CD4-positive, alpha-beta T cell treated with Interleukin-15 for 4 hours (primary cell): ENCODE results near the gene MAMSTR.
"Not testable (repeated sequence)": the region's sequence is repeated elsewhere in the genome, so short reads cannot be mapped to it uniquely, and the experiment has no call there.

Experiments
- DNase-seq: peaks from one replicate; pipeline ENCODE4 v3.0.0-alpha.2; 2020; ENCODE audit warnings: low spot score

MAMSTR gene

DNA sequence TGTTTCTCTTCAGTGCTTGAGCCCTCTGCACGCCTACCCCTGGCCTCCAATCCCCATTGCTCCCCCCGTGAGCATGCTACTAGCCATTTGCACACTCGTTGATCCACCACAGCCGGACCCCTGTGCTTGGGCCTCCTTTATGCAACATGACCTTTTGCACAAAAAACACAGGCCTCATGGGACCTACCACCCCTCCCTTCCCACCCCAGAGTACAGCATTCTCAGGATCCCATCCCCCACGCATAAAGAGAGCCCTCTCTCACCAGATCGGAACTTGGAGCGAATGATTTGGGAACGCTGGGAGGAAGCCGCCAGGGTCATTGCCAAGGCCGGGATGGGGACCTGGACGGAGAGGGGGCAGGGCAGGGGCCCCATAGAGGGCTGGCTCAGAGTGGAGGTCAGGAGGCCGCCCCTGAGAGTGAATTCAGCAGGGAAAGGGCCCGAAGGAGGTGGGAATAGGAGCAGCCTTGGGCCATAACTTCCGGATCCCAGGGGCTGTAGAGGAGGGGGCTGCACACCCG is 754 bp downstream of the MAMSTR start:
- no peak for DNase-seq

DNA sequence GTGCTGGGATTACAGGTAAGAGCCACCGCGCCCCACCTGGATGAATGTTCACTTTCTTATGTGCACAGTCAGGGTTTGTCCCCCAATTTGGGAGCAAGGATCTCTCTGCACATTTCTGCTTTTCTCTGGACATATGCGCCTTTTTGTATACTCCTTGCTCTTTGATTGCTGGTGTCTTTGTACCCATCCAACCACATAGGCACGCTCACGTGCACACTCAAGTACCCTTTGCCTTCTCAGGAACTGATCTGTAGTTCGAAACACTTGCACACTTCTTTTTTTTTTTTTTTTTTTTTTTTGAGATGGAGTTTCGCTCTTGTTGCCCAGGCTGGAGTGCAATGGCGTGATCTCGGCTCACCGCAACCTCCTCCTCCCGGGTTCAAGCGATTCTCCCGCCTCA is 1.4 kb downstream of the MAMSTR start:
- not testable (repeated sequence) for DNase-seq

DNA sequence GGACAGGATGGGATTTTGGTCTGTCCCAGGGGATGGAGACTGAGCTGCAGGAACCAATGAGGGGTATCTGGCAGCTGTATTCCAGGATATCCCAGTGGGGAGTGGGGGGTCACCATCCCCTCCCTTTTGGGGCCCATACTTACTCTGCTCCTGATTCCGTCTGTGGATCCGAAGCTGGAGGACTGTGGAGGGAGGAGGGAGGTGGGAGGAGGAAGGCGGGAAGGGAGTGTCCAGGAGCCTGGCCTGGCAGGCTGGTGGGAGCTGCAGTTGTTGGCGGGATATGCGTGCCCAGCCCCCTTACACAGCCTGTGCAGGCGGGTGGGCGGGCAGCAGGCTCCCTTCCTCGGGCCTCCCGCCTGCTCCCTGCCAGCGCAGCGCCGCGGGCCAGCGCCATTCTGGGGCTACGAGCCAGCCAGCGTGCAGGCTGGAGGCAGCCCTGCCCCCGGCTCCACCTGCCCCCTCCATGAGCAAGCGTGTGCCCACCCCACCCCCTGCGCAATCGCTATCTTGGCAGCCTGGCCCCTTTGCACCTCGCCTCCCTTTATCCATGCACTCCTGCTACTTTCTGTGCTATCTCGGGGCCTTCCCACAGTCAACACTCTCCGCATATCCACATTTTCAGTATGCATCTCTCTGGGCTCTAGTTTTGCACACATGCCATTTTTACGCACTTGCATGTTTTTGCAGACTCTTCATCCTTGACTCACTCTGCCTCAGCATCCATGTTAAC is 2.8 kb downstream of the MAMSTR start:
- no peak for DNase-seq

DNA sequence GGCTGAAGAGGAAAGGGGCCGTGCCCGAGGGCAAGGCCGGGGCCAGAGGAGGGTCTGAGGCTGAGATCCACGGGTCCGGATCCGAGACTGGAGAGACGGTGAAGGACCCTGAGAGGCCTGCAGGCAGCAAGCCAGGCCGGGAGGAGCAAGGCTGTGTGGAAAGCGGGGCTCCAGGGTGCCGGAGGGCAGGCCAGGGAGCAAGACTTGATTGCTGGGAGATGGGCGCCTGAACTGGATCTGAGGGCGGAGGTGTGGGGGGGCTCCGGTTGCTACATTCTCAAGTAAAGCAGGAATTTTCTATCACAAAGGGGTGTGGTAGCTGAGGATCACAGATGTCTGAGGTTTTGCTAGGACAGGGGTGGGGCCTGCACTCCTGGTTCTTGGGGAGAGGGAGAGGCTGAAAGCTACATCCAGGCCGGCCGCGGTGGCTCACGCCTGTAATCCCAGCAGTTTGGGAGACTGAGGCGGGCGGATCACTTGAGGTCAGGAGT is 3.8 kb downstream of the MAMSTR start:
- no peak for DNase-seq

DNA sequence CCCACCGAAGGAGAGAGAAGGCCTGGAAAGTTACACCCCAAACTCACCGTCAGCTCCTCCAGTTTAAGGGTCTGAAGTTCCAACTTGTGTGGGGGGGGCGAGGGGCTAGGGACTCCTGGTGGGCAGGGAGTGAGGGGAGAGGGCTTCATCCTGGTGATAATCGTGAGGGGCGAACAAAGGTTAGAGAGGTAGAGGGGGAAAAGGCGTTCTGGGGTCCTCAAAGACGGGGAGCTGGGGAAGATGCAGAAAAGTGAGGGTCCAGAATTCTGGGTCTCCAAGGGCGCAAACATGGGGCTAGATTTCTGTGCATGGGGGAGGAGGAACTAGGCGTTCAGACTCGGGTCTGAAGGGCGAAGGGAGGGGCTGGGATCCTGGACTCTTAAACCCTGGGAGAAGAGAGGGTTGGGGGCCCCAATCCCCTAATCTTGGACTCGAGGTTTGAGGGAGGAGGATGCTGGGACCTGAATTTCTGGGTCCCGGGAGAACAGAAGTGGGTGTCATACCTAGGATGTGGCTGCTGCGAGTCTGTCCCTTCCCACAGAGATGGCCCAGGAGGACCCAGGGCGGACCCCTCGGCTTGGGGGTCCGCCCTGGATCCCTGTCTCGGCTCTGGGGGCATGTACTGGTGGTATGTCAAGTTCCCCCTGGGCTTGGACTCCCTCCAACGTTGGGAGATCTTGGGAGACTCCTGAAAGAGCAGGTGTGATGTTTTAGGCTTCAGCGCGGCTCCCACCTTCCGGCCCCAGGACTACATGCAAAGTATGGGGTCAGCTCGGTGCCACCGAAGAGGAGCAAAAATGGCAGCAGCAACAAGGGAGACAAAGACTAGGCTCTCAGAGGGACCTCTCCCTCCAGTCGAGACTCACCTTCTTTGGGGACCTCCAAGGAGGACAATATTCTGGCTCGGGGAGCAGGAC is 4.5 kb downstream of the MAMSTR start:
- DNase-seq: no peak

DNA sequence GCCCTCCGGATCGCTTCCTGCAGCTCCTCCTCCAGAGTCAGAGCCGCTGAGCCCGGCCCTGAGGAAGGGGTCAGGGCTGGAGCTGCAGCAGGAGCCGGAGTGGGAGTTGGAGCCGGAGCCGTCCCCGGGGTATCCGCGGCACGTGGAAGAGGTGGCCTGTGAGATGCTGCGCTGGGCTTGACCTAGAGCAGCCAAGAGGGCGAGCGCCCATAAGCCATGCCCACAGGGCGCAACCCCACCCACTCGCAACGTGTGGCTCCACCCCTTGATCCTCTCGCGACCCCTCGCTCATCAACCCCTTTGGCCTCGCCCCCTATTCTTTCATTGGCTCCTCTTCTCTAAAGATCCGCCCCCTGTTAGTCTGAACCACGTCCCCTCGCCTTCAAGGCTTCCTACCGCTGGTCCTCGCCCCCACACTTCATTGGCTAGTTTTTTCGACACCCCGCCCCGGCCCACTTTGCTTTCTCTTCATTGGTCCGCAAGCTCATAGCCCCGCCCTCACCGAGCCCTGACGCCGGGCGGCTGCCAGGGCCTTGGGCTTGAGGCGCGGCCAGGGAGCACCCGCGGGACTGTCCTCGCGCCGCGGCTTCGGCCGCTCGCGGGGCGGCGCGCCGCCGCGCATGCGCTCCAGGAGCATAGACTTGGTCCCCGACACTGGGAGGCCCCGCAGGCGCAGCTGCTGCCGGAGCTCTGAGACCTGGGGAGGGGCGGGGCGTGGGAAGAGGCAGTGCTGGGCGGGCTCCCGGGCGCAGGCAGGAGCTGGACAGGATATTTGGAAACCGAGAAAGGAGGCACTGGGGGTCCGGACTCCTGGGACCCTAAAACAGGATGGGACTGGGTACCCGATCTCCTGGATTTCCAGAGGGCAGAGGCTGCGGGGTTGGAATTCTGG is 5.4 kb downstream of the MAMSTR start:
- DNase-seq: peak; percentile 98

DNA sequence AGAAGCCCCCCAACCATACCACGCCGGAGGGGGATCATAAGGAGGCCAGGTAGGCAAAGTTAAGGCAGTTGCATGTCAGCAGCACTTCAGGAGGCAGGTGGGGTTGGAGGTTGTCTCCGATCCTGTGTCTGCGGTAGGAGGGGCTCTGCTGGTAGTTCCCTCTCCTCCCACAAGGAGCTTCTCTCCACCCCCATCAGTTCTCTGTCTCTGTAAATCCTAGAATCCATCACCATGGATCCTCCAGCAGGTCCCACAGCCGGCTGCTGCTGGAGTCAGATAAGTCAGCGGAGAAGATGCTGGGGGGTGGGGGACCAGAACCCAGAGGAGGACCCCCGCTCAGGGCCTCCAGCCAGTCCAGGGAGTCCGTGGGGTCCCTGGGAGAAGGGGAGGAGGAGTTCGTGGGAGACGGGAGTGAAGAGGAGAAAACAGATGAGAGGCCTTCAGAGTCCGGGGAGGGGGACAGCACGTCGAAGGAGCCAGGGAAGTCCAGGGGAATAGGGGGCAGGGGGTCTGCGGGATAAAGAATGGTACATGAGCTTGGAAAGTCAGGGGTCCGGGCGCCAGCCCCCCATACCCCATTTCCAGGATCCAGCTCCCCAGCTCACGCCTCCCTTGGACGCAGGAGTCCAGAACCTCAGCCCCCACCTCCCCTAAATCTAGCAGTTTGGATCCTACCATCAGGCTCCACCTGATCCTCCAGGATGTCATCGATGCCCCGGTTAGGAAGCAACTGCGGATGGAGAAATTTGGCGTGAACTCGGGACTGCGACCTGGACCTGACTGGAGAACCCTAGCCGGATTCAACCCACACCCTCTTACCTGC is 6.3 kb downstream of the MAMSTR start:
- DNase-seq: no peak

DNA sequence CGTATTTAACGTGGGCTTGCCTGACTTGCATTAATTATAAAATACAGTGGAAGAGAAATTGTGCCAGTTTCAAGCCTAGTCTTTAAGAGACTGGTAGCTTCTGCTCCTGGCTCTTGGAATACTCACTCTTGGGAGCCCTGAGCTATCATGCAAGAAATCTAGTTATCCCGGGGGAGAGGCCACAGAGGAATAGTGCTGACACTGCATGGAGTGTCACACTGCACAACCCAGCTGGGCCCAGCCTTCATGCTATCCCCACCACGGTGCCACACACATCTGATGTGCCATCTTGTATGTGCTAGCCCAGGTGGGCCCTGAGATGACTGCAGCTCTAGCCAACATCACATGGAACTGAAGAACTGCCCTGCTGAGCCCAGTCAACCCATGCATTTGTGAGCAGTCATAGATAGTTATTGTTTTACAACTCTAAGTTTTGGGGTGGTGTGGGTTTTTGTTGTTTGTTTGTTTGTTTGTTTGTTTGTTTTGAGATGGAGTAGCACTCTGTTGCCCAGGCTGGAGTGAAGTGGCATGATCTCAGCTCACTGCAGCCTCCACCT is 8.3 kb downstream of the MAMSTR start:
- no peak for DNase-seq

DNA sequence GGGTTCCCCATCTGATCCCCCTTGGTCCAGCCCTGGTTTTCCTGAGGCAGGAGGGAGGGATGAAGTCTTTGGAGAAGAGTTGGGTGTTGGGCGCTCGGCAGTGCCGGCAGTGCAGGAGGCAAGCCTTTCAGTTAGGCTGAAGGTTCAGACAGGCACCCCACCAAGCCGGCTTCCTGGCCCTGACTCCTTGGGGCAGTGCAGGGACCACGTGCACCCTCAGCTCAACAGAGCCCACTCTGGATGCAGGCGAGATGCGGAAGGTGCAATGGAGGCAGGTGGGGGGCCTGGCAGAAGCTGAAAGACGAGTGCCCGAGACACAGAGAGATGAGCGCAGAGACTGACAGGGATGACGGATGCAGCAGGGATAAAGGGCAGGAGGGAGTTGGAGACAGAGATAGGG is 11.1 kb downstream of the MAMSTR start:
- no peak for DNase-seq

DNA sequence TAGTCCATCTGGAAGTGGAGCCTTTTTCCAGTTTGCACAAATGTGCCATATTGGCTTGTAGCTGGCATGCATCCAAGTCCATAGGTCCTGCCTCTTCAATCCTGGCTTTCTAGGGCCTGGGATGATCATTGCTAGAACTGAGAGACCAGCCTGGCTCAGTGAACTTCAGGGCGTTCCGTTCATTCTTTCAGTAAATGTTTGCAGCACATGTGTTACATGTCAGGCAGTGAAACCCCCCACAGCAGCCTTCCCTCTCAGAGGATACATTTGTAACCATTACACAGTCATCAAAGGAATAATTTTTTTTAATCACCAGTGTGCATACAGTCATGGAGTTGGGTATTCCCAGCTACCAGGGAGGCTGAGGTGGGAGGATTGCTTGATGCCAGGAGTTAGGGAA is 14.1 kb downstream of the MAMSTR start:
- no peak for DNase-seq

DNA sequence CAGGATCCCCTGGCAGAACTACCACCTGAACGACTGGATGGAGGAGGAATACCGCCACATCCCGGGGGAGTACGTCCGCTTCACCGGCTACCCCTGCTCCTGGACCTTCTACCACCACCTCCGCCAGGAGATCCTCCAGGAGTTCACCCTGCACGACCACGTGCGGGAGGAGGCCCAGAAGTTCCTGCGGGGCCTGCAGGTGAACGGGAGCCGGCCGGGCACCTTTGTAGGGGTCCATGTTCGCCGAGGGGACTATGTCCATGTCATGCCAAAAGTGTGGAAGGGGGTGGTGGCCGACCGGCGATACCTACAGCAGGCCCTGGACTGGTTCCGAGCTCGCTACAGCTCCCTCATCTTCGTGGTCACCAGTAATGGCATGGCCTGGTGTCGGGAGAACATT is 16.2 kb downstream of the MAMSTR start:
- no peak for DNase-seq

DNA sequence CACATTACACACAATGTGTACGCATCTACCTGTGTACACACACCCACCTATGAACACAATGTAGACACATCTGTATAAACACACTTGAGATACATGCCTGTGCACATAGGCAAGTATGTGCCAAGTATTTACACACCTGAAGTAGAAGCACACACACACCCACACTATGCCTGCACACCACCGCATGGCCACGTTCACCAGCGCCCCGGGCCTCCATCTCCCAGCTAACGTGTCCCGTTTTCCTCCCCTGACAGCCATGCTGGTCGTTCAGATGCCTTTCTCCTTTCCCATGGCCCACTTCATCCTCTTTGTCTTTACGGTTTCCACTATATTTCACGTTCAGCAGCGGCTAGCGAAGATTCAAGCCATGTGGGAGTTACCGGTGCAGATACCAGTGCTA is 16.8 kb downstream of the MAMSTR start:
- no peak for DNase-seq

DNA sequence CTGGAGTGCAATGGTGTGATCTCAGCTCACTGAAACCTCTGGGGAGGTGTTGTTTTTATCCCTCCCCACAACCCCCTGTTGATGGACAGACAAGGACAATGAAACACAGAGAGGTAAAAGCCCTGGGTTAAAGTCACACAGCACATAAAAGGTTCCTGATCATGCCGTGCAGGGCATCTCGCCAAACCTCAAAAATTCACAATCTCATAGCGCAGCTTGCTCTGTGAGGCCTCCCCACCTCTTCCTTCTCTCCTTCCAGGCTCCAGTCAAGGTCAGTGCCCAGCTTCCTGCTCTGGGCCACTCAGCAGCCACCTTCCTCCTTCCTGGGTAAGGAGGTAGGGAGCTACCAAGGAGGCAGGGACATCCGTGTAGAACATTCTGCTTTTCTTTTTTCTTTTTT is 21.5 kb downstream of the MAMSTR start:
- DNase-seq: no peak

DNA sequence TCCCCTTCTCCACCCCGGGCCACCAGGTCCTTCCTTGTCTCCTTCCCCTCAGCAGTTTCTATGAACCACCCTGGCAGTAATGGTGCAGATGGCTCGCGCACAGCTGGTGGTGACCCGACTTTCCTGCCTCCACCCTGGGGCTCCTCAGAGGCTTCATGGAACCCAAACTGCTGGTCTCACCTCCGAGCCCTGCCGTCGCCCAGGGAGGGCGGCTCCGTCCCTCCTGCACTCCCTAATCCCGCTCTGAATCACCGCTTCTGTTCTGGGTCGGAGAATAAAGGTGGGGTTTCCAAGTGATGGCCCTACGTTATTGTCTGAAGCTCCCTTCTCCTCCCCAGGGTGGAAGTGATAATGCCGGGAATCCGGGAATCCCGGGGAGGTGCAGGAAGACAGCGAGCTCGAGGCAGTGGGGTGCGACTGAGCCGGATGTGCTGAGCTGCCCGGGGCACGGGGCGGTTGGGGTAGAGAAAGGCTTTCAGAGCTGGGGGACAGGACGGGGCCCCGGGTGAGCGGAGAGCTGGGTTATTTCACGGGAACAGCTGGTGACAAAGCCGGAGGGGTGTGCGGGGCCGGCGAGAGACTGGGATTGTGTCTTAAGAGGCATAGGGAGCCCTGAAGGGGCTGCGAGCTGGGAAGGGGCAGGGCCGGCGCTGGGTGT is 23.0 kb downstream of the MAMSTR start:
- no peak for DNase-seq

DNA sequence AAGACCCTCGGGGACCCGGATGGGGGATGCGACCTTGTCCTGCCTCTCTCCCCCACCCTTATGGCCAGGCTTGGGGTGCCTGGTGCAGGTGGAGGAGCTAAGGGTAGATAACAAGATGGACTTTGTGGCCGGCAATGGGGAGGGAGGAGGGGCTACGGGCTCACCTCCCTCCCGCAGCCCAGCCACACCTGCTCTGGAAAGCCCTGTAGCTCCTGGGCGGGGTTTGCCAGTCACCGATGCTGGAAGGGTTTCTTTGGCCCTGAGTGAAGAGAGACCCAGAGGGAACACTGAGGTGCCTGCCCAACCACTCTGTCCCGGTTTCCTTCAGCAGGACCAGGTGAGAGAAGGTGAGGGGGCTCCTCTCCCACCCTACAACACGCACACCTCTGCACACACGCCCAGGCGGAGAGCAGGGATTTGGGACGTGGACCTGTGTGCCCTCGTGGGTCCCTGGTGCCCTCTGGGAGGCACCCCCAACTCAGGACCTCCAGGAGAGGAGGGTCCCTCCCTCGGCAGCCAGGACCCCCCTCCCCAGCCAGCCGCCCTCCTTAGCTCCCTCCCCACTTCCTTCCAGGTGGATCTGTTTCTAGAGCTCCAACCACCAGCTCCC is 23.7 kb downstream of the MAMSTR start, which contains the start of gene FUT2:
Gene FUT2 (plus strand): TSS at position 229 of the 610 bp plus-strand sequence. CDS start 6,986 bp downstream, outside the sequence.
- DNase-seq: no peak

DNA sequence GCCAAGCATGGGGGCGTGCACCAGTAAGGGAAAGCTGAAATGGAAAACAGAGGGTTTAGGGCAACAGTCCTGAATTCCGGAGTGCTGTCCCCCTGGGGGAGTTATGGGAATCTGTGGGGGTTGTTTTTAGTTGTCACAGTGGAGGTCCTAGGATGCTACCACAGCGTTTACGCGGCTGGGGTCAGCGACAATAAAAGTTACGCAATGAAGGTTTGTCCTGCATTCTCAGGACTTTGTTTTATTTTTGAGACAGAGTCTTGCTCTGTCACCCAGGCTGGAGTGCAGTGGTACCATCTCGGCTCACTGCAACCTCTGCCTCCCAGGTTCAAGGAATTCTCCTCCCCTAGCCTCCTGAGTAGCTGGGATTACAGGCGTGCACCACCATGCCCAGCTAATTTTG is 25.9 kb downstream of the MAMSTR start:
- not testable (repeated sequence) for DNase-seq

DNA sequence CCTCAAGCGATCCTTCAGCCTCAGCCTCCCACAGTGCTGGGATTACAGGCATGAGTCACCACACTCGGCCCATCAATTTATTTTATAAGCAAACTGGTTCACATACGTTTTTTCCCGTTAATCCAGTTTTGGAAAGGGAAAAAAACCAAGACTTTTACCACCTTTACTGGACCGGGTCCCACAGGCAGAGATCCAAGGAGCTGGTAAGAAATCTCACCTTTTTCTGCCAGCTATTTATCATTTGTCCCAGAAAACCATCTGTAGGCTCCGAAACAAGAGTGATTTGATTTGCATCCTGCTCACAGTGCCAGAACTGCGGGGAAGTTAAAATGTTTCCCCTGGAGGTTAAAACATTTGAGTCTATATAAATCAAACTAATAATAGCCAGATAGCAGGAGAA is 30.1 kb downstream of the MAMSTR start:
- DNase-seq: no peak

DNA sequence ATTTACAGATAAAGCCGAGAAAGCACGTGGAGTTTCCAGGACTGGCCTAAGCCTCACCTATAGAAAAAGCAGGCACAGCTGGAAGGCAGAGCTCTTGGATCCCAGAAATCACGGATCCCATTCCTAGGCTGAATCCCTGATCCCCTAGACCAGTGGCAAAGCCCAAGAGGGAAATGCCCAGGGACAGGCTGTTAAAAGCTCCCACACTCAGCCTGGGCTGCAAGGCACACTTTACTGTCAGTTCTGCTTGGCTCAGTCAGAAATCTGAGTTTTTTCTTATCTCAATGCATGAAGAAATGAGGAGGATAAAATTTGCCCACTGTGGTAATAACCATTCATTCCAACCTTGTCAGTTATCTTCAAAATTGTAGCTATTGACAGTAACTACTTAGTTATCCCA is 31.7 kb downstream of the MAMSTR start:
- DNase-seq: no peak

DNA sequence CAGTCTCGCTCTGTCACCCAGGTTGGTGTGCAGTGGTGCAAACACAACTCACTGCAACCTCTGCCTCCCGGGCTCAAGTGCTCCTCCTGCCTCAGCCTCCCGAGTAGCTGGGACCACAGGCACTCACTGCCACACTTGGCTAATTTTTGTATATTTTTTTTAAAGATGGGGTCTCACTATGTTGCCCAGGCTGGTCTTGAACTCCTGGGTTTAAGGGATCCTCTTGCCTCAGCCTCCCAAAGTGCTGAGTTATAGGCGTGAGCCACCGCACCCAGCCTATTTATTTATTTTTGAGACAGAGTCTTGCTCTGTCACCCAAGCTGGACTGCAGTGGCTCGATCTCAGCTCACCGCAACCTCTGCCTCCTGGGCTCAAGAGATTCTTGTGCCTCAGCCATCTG is 32.9 kb downstream of the MAMSTR start:
- not testable (repeated sequence) for DNase-seq

DNA sequence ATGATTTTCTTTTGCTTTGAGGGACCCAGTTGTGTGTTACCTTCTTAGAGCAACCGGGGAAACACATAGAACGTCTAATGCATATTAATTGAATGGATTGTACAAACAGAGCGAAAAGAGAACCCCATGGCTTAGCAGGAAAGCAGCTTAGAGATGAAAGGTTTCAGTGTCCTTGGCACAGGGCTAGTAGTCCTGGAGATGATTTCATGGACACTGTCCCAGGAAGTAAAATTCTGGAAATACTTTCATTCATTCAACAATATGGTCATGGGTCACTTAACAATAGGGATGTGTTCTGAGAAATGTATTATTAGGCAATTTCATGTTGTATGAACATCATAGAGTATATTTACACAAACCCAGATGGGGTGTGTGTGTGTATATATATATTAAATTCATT is 33.4 kb downstream of the MAMSTR start:
- no peak for DNase-seq
